Neutrophil (primary cell): ENCODE data around the gene MMP10.
"Not testable (repeated sequence)": the region's sequence is repeated elsewhere in the genome, so short reads cannot be mapped to it uniquely, and the experiment has no call there.

ENCODE experiments used
- H3K27ac ChIP-seq: fragments of 200-600 bp; sonication (generic); 2 replicates; pipeline ENCODE4 v1.5.1; 2016; ENCODE audit warnings: mild to moderate bottlenecking, moderate library complexity
- H3K27me3 ChIP-seq: fragments of 200-600 bp; sonication (generic); 2 replicates; pipeline ENCODE4 v1.6.0; 2016; ENCODE audit warnings: mild to moderate bottlenecking
- H3K36me3 ChIP-seq: fragments of 200-600 bp; sonication (generic); 2 replicates; pipeline ENCODE4 v1.5.1; 2017
- H3K4me1 ChIP-seq, 2 experiments: fragments of 200-600 bp in 1 of 2; sonication (generic) in 1 of 2; 1 replicate in 1 of 2; 2 replicates in 1 of 2; pipeline versions ENCODE4 v1.5.1 to v1.6.1; 2013 to 2016; ENCODE audit warnings: low read depth in 1 of 2, low read length in 1 of 2, mild to moderate bottlenecking in 1 of 2, moderate library complexity in 1 of 2; ENCODE audit not compliant: control insufficient read depth in 1 of 2, insufficient read depth in 1 of 2
- H3K4me3 ChIP-seq, 2 experiments: fragments of 200-600 bp in 1 of 2; sonication (generic) in 1 of 2; 1 replicate in 1 of 2; 2 replicates in 1 of 2; pipeline ENCODE4 v1.5.1; 2013 to 2016; ENCODE audit warnings: low read depth in 1 of 2, low read length in 1 of 2, mild to moderate bottlenecking in 1 of 2, moderate library complexity in 1 of 2
- H3K9me3 ChIP-seq: fragments of 200-600 bp; sonication (generic); 2 replicates; pipeline ENCODE4 v1.5.1; 2016
- CTCF ChIP-seq: fragments of 200-600 bp; sonication (generic); IDR thresholded peaks from 2 replicates; pipeline ENCODE4 v1.5.1; 2016; ENCODE audit warnings: antibody characterized with exemption

Gene MMP10

DNA sequence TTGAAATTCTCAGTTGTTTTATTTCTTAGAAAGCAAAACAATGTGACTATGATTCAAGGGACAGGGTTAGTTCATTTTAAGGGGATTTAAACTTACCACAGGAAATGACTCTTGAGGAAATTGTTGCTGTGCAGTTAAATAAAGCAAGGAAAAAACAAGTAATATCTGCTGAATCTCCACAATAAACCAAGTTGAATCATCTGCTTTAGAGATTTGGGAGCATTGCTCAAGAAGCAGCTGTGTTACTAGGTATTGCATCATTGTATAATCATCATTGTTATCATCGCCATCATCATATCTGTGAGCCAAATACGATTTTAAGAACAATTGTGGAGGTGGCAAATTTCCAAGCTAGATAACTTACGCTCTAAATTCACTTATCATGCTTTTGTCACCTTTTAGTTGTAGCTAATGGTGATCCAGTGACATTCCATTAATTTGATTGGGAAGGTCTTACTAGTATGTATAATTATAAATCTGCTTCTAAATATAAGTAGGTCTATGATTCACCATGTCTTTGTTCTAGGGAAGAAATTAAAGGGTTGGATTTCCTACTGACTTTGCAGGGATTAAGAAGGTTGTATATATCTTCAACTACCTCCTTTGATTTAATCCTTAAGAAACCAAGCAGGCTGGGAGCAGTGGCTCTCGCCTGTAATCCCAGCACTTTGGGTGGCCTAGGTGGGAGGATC lies 19.9 kb downstream of the MMP10 start:
- TF ChIP-seq CTCF: no peak
- Histone ChIP-seq H3K9me3 (no peaks in the 10 kb centered on the region), H3K27ac (no peak overlapping the region), H3K27me3 (peaks cover 61% of the 10 kb centered on the region), H3K4me3 (no peak overlapping the region), H3K36me3 (no peaks in the 10 kb centered on the region), H3K4me1 (peaks cover 4 to 8% of the 10 kb centered on the region in 2 experiments)

GRCh38 chr11:102757823-102758549 lies 22.4 kb downstream of the MMP10 start:
- Histone ChIP-seq H3K9me3 (no peaks in the 10 kb centered on the region), H3K4me3 (no peak overlapping the region), H3K27me3 (peaks cover 64% of the 10 kb centered on the region), H3K4me1 (peaks cover 4 to 8% of the 10 kb centered on the region in 2 experiments), H3K27ac (no peak overlapping the region), H3K36me3 (no peaks in the 10 kb centered on the region)
- TF ChIP-seq CTCF: no peak

- no peak overlapping the region for H3K4me3 ChIP-seq
- H3K27ac ChIP-seq: no peak overlapping the region
- no peak for TF ChIP-seq CTCF
- peaks cover 86% of the 10 kb centered on the region for H3K27me3 ChIP-seq
- H3K4me1 ChIP-seq: peaks cover 3 to 6% of the 10 kb centered on the region in 2 experiments
- H3K9me3 ChIP-seq: no peaks in the 10 kb centered on the region
- H3K36me3 ChIP-seq: no peaks in the 10 kb centered on the region
Measured at GRCh38 chr11:102753267-102753666, 27.2 kb downstream of the MMP10 start.

GRCh38 chr11:102751673-102752072 lies 28.8 kb downstream of the MMP10 start:
- H3K27me3 ChIP-seq: peaks cover 87% of the 10 kb centered on the region
- TF ChIP-seq CTCF: no peak

GRCh38 chr11:102749101-102749722 lies 31.2 kb downstream of the MMP10 start:
- H3K27ac ChIP-seq: no peak overlapping the region
- no peak for TF ChIP-seq CTCF
- peaks cover 63% of the 10 kb centered on the region for H3K27me3 ChIP-seq
- no peak overlapping the region for H3K4me3 ChIP-seq
- H3K4me1 ChIP-seq: no peaks in the 10 kb centered on the region
- no peaks in the 10 kb centered on the region for H3K9me3 ChIP-seq
- H3K36me3 ChIP-seq: no peaks in the 10 kb centered on the region

More at GRCh38 chr11:102751673-102752072, 28.8 kb downstream of the MMP10 start:
- Histone ChIP-seq H3K36me3 (no peaks in the 10 kb centered on the region), H3K9me3 (no peaks in the 10 kb centered on the region), H3K4me1 (no peaks in the 10 kb centered on the region), H3K4me3 (no peak overlapping the region), H3K27ac (no peak overlapping the region)

DNA sequence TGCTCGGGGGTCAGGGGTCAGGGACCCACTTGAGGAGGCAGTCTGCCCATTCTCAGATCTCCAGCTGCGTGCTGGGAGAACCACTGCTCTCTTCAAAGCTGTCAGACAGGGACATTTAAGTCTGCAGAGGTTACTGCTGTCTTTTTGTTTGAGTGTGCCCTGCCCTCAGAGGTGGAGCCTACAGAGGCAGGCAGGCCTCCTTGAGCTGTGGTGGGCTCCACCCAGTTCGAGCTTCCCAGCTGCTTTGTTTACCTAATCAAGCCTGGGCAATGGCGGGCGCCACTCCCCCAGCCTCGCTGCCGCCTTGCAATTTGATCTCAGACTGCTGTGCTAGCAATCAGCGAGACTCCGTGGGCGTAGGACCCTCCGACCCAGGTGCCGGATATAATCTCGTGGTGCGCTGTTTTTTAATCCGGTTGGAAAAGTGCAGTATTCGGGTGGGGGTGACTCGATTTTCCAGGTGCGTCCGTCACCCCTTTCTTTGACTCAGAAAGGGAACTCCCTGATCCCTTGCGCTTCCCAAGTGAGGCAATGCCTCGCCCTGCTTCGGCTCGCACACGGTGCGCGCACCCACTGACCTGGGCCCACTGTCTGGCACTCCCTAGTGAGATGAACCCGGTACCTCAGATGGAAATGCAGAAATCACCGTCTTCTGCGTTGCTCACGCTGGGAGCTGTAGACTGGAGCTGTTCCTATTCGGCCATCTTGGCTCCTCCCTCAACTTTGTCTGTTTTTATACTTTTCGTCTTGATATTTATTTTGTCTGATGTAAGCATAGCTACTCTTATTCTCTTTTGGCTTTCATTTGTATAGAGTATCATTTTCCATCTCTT lies 33.5 kb downstream of the MMP10 start:
- peaks cover 40% of the 10 kb centered on the region for H3K27me3 ChIP-seq
- H3K9me3 ChIP-seq, H3K4me3 ChIP-seq, H3K27ac ChIP-seq, H3K4me1 ChIP-seq, H3K36me3 ChIP-seq: not testable (repeated sequence)
